ENCODE measurements around the gene BHLHE23. TPM values are rescaled to one million over a fixed set of nuclear protein-coding genes. Genes with fewer than 3 reads are reported as not detected.

Gene BHLHE23
- 1 to 10 TPM; 5.3 to 6.6 TPM for total RNA-seq
- polyA plus RNA-seq (ENCODE audit: insufficient read depth, low read depth, low replicate concordance): not detected
- long read RNA-seq, donor 1: 0 reads
- long read RNA-seq, donor 2: 0 reads

- no peaks in the 10 kb centered on the region for H3K36me3 ChIP-seq (ENCODE audit: low read depth, missing control alignments)
- no peaks in the 10 kb centered on the region for H3K9me3 ChIP-seq
- no peak for DNase-seq
- peak within 1 kb of the TSS; percentile 24 to 36 for H3K4me3 ChIP-seq
- intact Hi-C loops (cut with DNase I; ENCODE audit: low total_unique reads): no loop called here
- no peaks in the 10 kb centered on the region for H3K4me1 ChIP-seq
- WGBS, 2 donors: 1 to 2% methylated on average over 45 to 89 of the region's 110 CpGs
- no peaks in the 10 kb centered on the region for H3K27me3 ChIP-seq
- no peak within 1 kb of the TSS for H3K27ac ChIP-seq
- no peak for TF ChIP-seq POLR2A (IDR thresholded peaks at IDR 0.05)
- TF ChIP-seq, protein P1, sequence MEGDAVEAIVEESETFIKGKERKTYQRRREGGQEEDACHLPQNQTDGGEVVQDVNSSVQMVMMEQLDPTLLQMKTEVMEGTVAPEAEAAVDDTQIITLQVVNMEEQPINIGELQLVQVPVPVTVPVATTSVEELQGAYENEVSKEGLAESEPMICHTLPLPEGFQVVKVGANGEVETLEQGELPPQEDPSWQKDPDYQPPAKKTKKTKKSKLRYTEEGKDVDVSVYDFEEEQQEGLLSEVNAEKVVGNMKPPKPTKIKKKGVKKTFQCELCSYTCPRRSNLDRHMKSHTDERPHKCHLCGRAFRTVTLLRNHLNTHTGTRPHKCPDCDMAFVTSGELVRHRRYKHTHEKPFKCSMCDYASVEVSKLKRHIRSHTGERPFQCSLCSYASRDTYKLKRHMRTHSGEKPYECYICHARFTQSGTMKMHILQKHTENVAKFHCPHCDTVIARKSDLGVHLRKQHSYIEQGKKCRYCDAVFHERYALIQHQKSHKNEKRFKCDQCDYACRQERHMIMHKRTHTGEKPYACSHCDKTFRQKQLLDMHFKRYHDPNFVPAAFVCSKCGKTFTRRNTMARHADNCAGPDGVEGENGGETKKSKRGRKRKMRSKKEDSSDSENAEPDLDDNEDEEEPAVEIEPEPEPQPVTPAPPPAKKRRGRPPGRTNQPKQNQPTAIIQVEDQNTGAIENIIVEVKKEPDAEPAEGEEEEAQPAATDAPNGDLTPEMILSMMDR (IDR thresholded peaks at IDR 0.05): no peak
These were observed at the start of gene BHLHE23 for GRCh38 chr20:63006540-63007359. Gene BHLHE23, minus strand, starts transcription at chr20:63006964. Its CDS starts 190 bp downstream, at chr20:63006774.

- TF ChIP-seq, protein P1 (IDR thresholded peaks at IDR 0.05): no peak
- no peak for TF ChIP-seq POLR2A (IDR thresholded peaks at IDR 0.05)
- Histone ChIP-seq H3K9me3 (no peaks in the 10 kb centered on the region), H3K4me1 (no peaks in the 10 kb centered on the region), H3K4me3 (no peak overlapping the region), H3K27ac (no peak overlapping the region), H3K27me3 (no peaks in the 10 kb centered on the region), H3K36me3 (ENCODE audit: low read depth, missing control alignments) (no peaks in the 10 kb centered on the region)
- 54 to 57% methylated on average over 6 to 15 of the region's 15 CpGs for WGBS, 2 donors
- intact Hi-C loops (cut with DNase I; ENCODE audit: low total_unique reads): no loop called here
- DNase-seq: no peak
These were observed 48.9 kb upstream of the BHLHE23 start for GRCh38 chr20:63055575-63056235.

DNA sequence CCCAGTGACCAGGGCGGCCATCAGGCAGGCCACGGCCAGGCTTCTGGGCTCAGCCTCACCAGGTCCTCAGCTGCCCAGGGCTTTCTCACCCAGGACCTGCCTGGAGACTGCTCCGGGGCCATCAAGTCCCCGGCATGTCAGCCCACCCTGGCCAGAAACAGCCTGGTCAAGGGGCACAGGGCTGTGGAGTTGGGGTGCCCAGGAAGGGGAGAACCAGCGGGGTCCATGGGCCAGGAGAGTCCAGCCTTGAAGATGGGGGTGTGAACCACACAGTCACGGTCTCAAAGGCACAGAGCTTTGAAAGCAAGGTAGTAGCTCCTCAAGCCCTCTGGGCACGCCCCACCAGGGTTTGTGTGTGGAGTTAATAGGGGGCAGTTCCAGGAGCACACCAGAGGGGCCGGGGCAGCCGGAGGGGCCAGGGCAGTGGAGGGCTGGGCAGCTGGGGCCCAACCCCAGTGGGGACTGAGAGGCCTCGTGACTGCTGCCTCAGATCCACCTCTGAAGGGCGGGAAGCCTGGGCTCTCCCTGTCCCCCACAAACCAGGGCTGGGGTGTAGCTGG, 48.0 kb upstream of the BHLHE23 start:
- Histone ChIP-seq H3K4me1 (no peaks in the 10 kb centered on the region), H3K27ac (no peak overlapping the region), H3K36me3 (ENCODE audit: low read depth, missing control alignments) (no peaks in the 10 kb centered on the region), H3K9me3 (no peaks in the 10 kb centered on the region), H3K4me3 (no peak overlapping the region), H3K27me3 (no peaks in the 10 kb centered on the region)
- intact Hi-C loops (cut with DNase I; ENCODE audit: low total_unique reads): no loop called here
- no peak for DNase-seq
- TF ChIP-seq, protein P1 (IDR thresholded peaks at IDR 0.05): no peak
- no peak for TF ChIP-seq POLR2A (IDR thresholded peaks at IDR 0.05)
- 89 to 91% methylated on average over 11 of the region's 11 CpGs for WGBS, 2 donors

GRCh38 chr20:63054103-63054474, 47.3 kb upstream of the BHLHE23 start:
- no peak for DNase-seq
- TF ChIP-seq, protein P1 (IDR thresholded peaks at IDR 0.05): no peak
- TF ChIP-seq POLR2A (IDR thresholded peaks at IDR 0.05): no peak
- Histone ChIP-seq H3K27ac (no peak overlapping the region), H3K9me3 (no peaks in the 10 kb centered on the region), H3K27me3 (no peaks in the 10 kb centered on the region), H3K4me1 (no peaks in the 10 kb centered on the region), H3K4me3 (no peak overlapping the region), H3K36me3 (ENCODE audit: low read depth, missing control alignments) (no peaks in the 10 kb centered on the region)
- intact Hi-C loops (cut with DNase I; ENCODE audit: low total_unique reads): no loop called here
- 88 to 93% methylated on average over 12 of the region's 12 CpGs for WGBS, 2 donors
